Stimulated activated CD4-positive, alpha-beta T cell treated with anti-CD3 and anti-CD28 coated beads, TNF-alpha, amount 100 ng/mL, for 48 hours (primary cell): ENCODE measurements around the gene BSN.

Experiments used
- DNase-seq, 3 donors: peaks; one replicate each; pipeline ENCODE4 v3.0.0-alpha.2; 2020; ENCODE audit warnings: low read depth in 3 of 3

The BSN gene, protein sequence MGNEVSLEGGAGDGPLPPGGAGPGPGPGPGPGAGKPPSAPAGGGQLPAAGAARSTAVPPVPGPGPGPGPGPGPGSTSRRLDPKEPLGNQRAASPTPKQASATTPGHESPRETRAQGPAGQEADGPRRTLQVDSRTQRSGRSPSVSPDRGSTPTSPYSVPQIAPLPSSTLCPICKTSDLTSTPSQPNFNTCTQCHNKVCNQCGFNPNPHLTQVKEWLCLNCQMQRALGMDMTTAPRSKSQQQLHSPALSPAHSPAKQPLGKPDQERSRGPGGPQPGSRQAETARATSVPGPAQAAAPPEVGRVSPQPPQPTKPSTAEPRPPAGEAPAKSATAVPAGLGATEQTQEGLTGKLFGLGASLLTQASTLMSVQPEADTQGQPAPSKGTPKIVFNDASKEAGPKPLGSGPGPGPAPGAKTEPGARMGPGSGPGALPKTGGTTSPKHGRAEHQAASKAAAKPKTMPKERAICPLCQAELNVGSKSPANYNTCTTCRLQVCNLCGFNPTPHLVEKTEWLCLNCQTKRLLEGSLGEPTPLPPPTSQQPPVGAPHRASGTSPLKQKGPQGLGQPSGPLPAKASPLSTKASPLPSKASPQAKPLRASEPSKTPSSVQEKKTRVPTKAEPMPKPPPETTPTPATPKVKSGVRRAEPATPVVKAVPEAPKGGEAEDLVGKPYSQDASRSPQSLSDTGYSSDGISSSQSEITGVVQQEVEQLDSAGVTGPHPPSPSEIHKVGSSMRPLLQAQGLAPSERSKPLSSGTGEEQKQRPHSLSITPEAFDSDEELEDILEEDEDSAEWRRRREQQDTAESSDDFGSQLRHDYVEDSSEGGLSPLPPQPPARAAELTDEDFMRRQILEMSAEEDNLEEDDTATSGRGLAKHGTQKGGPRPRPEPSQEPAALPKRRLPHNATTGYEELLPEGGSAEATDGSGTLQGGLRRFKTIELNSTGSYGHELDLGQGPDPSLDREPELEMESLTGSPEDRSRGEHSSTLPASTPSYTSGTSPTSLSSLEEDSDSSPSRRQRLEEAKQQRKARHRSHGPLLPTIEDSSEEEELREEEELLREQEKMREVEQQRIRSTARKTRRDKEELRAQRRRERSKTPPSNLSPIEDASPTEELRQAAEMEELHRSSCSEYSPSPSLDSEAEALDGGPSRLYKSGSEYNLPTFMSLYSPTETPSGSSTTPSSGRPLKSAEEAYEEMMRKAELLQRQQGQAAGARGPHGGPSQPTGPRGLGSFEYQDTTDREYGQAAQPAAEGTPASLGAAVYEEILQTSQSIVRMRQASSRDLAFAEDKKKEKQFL (N-terminal part only)

GRCh38 chr3:49553692-49554632 lies at the start of gene BSN:
Gene BSN, plus strand, starts transcription at chr3:49554477. Its CDS starts 126 bp downstream, at chr3:49554603.
- DNase-seq, result peak; percentile 80 to 82 (median 80)

- DNase-seq, result no peak
Measured at GRCh38 chr3:49506906-49507305, 47.4 kb upstream of the BSN start.

DNA sequence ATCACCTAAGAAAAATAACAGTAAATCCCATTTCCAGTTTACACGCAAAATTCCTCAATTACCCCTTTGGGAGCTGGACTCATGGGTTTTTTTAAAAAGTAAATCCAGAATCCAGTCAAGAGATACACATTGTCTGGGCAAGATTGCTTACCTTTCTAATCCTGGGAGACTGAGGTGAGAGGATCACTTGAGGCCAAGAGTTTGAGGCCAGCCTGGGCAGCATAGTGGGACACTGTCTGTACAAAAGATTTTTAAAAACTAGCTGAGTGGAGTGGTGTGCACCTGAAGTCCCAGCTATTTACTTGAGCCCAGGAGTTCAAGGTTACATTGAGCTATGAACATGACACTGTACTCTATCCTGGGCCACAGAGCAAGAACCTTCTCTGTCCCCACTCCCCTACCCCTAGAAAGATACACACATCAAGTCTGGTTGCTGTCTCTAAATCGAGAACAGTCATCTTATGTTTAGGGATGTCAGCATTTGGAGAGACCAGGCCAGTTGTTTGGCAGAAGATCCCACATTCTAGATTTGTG lies 45.2 kb upstream of the BSN start:
- DNase-seq, result no peak

DNA sequence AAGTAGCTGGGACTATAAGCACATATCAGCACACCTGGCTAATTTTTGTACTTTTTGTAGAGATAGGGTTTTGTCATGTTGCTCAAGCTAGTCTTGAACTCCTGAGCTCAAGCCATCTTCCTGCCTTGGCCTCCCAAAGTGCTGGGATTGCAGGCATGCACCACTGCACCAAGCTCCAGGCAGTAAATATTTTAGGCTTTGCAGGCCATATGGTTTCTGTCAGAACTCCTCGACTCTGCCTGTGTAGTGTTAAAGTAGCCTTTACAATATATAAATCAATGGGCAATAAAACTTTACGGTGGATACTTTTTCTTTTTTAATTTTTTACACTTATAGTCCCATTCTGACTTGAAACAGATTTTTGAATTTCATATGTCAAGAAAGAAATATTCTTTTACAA lies 42.6 kb upstream of the BSN start:
- no peak for DNase-seq

- DNase-seq, result no peak
Measured at GRCh38 chr3:49512781-49513355, 41.4 kb upstream of the BSN start.

DNA sequence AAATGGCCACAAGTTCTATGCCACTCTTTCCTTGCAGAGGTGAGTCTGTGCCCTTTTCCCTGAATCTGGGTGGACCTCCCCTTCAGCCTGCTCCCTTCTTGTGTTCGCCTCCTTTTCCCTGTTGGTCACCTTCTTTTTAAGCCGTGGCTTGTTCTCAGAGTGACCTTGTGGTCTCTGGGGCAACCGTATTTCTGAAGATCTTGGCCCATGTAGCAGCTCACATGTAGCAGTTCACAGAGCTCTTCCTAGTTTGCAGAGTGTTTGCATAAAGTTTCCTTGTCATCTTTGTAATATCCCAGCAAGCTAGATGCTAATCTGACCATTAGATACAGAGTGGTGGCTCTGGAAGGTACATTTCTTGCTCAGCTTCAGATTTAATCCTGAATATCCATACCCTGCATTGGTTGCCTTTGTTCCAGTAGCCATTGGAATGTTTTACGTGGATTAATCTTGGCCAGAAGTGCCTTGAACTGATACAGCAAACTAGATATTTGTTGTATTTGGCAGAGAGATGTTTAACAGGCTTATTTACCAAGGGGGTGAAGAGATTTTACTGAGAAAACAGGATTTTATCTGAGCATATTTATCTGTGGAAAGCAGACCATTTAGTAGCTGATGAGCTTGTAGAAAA lies 40.7 kb upstream of the BSN start:
- DNase-seq, result no peak

DNA sequence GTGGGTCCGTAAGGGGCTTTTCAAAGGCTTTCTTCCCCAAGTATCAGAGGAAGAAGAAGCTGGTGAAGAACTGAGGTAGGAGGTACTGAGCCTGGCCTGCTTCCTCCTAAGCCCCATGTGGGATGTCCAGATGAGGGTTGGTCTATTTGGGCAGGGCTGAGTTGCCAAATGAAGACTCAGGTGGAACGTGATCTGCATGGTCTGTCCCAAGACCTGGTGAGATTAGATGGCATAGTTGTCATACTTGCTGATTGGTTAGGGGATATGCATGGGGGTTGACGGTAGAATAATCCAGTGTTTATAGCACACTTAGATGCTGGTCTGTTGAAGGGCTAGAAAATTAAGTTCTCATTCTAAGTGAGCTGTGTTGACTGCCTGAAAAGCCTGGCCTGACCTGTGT lies 36.3 kb upstream of the BSN start:
- no peak for DNase-seq

DNA sequence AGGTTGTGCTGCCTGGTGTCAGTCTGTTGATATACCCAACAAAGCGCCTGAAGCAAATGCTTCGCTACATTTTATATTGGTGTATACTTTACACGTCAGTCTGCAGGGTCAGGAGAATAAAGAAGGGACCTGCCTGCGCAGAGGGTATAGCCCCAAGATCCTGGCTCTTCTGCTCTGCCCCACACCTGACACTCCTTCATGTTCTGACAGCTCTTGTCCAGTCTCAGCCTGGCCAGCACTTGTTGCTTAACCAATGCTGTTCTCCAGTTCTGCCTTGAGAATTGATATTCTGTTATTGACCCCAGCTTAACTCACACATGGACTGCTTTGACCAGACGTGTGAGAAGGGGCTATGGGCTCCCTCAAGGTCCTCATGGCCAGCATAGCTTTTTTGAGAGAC lies 35.8 kb upstream of the BSN start:
- no peak for DNase-seq

DNA sequence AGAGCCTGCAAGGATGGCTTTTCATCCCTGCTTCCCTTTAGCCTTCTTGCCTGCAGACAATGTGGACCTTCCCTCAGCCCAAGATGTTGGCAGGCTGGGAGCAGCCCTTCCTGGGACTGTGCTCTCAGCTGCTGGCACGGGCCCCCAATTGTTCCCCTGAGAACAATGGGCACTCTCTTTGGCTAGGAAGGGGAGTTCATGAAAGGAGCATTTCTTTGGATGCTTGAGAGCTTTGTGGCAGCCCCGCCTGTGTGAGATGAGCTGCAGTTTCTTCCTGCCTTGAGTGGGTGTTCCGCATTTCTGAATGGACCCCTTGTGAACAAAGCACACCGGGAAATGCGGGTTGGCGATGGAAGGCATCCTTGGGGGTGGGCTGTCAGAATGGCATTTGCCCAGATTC lies 35.0 kb upstream of the BSN start:
- no peak for DNase-seq

GRCh38 chr3:49519916-49520385 lies 34.3 kb upstream of the BSN start:
- no peak for DNase-seq

DNA sequence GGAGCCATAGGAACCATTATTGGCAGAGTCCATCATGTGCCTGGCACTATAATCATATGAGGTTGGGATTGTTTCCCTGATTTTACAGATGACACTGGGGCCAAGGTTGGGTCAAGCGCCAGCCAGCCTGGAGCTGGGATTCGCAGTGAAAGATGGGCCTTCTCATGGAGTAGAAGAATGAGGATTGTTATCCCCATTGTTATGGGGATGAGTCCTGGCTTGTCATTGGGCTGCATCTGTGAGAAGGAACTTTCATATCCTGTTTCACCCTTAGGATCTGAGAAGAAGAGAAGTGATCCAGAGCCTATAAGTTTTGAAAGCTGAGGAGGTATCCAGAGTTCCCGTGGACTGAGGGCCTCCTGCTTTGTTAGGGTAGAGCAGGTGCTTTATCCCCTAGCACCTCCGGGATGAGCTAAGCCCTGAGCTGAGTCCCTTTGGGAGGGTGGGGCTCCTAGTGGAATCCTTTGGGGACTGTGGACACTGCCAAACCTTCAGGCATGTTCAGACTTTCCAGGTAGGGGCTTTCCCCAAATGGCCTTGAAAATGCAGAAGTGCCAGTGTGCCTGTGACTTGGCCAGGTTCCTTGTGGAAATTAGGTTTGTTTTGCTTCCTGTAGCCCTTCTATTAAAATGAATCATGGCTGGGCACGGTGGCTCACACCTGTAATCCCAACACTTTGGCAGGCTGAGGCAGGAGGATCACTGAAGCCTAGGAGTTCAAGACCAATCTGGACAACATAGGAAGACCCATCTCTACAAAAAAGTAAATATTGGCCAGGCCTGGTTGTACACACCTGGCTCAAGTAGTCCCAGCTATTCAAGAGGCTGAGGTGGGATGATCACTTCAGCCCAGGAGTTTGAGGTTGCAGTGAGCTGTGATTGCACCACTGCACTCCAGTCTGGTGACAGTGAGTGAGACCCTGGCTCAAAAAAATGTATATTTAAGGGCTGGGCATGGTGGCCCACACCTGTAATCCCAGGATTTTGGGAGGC lies 30.2 kb upstream of the BSN start:
- no peak for DNase-seq

GRCh38 chr3:49529567-49529966 lies 24.7 kb upstream of the BSN start:
- peak in 1 of 3 donors; percentile 20 for DNase-seq

DNA sequence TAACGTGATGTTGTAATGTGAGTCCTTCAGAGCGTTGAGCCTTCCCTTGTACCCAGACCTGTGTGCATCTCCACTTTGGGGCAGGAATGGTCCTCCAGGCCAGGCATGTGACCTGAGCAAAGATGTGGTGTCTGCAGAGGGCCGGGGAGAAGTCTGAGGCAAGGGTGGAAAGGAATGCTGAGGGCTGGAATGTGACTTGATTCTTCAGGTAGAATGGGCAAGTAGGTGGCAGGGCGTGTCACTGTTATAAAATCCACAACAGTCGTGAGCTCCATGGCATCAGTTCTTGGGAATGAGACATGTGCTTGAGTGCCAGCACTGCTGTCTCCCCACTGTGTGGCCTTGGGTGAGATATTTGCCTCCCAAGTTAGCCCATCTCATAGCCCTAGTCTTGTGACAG lies 24.0 kb upstream of the BSN start:
- no peak for DNase-seq

- no peak for DNase-seq
Measured at GRCh38 chr3:49530701-49531100, 23.6 kb upstream of the BSN start.

GRCh38 chr3:49531218-49531617 lies 23.1 kb upstream of the BSN start:
- no peak for DNase-seq

- DNase-seq, result no peak
Measured at GRCh38 chr3:49531715-49532114, 22.6 kb upstream of the BSN start.

- no peak for DNase-seq
Measured at GRCh38 chr3:49533031-49533430, 21.2 kb upstream of the BSN start.

GRCh38 chr3:49533786-49534519 lies 20.3 kb upstream of the BSN start:
- no peak for DNase-seq
